ENCODE data around the gene IMPACT.
A peak's percentile ranks its signal among the peaks of the same experiment; 100 is the strongest.

Gene IMPACT

DNA sequence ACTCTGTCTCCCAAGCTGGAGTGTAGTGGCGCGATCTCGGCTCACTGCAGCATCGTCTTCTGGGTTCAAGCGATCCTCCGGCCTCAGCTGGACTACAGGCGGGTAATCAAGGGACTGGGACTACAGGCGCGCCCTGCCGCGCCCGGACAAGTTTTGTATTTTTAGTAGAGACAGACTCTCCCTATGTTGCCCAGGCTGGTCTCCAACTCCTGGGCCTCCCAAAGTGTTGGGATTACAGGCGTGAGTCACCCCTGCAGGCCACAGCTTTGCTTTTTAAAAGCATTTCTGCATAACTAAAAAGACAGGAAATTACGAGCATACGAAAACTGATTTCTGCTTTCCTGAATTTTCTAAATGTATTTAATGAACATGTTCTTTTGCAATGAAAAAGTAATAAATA is 27.9 kb upstream of the IMPACT start:
- Histone ChIP-seq H3K27ac (no peak overlapping the region), H3K27me3 (replicated peaks) (no peaks in the 10 kb centered on the region), H3K4me3 (ENCODE audit: low read depth, low read length) (peak overlapping the region; percentile 84), H3K36me3 (replicated peaks) (no peaks in the 10 kb centered on the region)
- peak; percentile 20 for DNase-seq
- TF ChIP-seq, protein P1, sequence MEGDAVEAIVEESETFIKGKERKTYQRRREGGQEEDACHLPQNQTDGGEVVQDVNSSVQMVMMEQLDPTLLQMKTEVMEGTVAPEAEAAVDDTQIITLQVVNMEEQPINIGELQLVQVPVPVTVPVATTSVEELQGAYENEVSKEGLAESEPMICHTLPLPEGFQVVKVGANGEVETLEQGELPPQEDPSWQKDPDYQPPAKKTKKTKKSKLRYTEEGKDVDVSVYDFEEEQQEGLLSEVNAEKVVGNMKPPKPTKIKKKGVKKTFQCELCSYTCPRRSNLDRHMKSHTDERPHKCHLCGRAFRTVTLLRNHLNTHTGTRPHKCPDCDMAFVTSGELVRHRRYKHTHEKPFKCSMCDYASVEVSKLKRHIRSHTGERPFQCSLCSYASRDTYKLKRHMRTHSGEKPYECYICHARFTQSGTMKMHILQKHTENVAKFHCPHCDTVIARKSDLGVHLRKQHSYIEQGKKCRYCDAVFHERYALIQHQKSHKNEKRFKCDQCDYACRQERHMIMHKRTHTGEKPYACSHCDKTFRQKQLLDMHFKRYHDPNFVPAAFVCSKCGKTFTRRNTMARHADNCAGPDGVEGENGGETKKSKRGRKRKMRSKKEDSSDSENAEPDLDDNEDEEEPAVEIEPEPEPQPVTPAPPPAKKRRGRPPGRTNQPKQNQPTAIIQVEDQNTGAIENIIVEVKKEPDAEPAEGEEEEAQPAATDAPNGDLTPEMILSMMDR (IDR thresholded peaks at IDR 0.05; ENCODE audit: low read depth, low read length, missing control alignments) = no peak
- in situ Hi-C loops (cut with HindIII; ENCODE audit: low pct_ligation_motif_present, low sequenced_read_pairs) = no loop called here

DNA sequence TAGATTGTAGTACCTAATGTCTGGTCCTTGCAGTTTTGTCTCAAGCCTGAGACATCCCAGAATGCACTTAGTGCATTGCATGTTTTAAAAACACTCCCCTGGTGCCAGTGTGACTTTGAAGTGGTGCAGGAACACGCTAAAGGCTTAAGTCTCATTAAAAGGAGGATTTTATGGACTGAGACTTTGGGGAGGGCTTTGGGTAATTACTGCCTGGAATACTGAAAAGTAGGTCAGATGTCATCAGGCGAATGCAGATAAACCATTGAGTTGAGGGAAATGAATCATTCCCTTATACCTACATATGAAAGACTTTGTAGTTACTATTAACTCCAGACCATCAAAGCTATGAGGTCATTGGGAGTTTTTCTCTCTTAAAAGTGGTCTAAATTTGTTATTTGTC is 25.9 kb upstream of the IMPACT start:
- no peak for DNase-seq

DNA sequence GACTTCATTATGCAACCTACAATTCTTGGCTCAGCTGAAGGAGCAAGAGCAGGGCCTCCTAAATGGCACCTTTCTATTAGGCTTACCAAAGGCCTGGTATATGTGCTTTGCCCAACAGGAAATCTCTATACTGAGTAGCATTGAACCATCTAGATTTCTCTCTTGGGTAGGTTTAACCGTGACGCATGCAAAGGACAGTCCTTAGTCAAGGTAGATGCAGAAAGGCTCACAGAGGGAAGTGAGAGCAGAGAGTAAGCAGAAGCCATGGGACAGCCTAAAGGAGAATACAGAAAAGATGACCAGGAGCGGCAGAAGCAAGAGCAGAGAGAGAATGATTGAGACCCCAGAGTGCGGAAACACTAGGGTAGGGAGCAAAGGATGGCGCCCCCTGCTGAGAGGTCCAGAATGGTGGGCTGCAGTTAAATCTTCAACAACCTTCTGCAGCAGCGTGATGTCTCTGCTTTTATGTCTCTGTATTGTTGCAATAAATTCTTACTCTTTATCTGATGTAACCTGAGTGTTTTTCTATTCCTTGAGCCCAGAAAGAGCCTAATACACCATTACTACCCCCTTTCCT is 24.2 kb upstream of the IMPACT start:
- TF ChIP-seq, protein P1 (IDR thresholded peaks at IDR 0.05; ENCODE audit: low read depth, low read length, missing control alignments) = peak; percentile 48
- Histone ChIP-seq H3K27ac (no peak overlapping the region), H3K27me3 (replicated peaks) (no peaks in the 10 kb centered on the region), H3K36me3 (replicated peaks) (no peaks in the 10 kb centered on the region), H3K4me3 (ENCODE audit: low read depth, low read length) (no peak overlapping the region)
- in situ Hi-C loops (cut with HindIII; ENCODE audit: low pct_ligation_motif_present, low sequenced_read_pairs) = no loop called here
- DNase-seq = no peak

More for the DNA sequence above, 25.9 kb upstream of the IMPACT start:
- no peak overlapping the region for H3K27ac ChIP-seq
- TF ChIP-seq, protein P1 (IDR thresholded peaks at IDR 0.05; ENCODE audit: low read depth, low read length, missing control alignments) = no peak
- in situ Hi-C loops (cut with HindIII; ENCODE audit: low pct_ligation_motif_present, low sequenced_read_pairs) = no loop called here
- no peaks in the 10 kb centered on the region for H3K36me3 ChIP-seq (replicated peaks)
- H3K27me3 ChIP-seq (replicated peaks) = no peaks in the 10 kb centered on the region
- H3K4me3 ChIP-seq (ENCODE audit: low read depth, low read length) = no peak overlapping the region

DNA sequence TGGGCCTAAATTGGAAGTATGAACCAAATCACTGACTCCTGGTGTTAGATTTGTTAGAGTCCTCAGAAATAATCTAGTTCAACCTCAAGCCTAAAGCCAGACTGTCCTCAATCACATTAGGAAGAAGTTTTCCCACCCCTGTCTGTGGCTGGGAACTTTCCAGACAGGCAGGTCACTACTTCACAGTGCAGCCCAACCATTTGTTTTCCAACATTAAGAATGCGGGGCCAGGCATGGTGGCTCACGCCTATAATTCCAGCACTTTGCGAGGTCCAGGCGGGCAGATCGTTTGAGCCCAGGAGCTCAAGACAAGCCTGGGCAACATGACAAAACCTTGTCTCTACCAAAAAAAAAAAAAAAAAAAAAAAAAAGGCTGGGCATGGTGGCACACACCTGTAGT is 23.4 kb upstream of the IMPACT start:
- no peak overlapping the region for H3K4me3 ChIP-seq (ENCODE audit: low read depth, low read length)
- H3K27me3 ChIP-seq (replicated peaks) = no peaks in the 10 kb centered on the region
- no peak for DNase-seq
- no peak overlapping the region for H3K27ac ChIP-seq
- TF ChIP-seq, protein P1 (IDR thresholded peaks at IDR 0.05; ENCODE audit: low read depth, low read length, missing control alignments) = no peak
- no peaks in the 10 kb centered on the region for H3K36me3 ChIP-seq (replicated peaks)
- in situ Hi-C loops (cut with HindIII; ENCODE audit: low pct_ligation_motif_present, low sequenced_read_pairs) = no loop called here

DNA sequence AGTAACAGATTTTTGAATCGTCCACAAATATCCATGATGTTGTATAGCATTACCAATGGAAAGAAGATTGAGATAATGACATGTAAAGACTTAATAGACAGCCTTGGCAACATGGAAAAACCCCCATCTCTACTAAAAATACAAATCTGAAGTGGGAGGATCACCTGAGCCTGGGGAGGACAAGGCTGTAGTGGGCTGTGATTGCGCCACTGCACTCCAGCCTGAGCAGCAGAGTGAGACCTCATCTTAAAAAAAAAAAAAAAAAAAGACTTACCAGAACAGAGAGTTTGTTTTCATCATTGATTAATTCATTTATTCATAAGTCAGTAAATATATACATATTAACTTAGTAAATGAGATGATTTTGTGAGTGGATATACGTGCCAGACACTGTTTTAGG is 21.9 kb upstream of the IMPACT start:
- TF ChIP-seq, protein P1 (IDR thresholded peaks at IDR 0.05; ENCODE audit: low read depth, low read length, missing control alignments) = no peak
- Histone ChIP-seq H3K4me3 (ENCODE audit: low read depth, low read length) (no peak overlapping the region), H3K27me3 (replicated peaks) (no peaks in the 10 kb centered on the region), H3K27ac (no peak overlapping the region), H3K36me3 (replicated peaks) (no peaks in the 10 kb centered on the region)
- DNase-seq = no peak
- in situ Hi-C loops (cut with HindIII; ENCODE audit: low pct_ligation_motif_present, low sequenced_read_pairs) = no loop called here

DNA sequence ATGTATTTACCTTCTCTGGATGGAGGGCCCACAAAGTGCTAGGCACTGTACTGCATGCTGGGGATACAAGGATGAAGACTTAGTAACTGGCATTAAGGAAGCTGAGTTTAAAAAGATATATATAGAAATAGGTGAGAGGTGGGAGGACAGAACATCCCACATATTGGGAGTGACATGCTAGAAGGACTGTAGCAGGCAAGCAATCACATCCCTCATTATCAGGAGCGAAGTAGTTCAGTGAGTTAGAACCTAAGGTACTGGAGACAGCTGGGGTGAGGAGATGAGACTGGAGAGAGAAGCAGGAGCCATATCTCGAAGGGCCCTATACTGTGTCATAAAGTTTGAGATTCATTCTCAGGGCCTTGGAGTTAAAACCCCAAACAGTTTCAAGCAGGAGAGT is 18.0 kb upstream of the IMPACT start:
- no peaks in the 10 kb centered on the region for H3K27me3 ChIP-seq (replicated peaks)

More for the DNA sequence above, 18.0 kb upstream of the IMPACT start:
- H3K4me3 ChIP-seq (ENCODE audit: low read depth, low read length) = no peak overlapping the region
- TF ChIP-seq, protein P1 (IDR thresholded peaks at IDR 0.05; ENCODE audit: low read depth, low read length, missing control alignments) = no peak
- in situ Hi-C loops (cut with HindIII; ENCODE audit: low pct_ligation_motif_present, low sequenced_read_pairs) = no loop called here
- no peak overlapping the region for H3K27ac ChIP-seq
- no peak for DNase-seq
- no peaks in the 10 kb centered on the region for H3K36me3 ChIP-seq (replicated peaks)

Data from brain microvascular endothelial cell (primary cell).